ENCODE data around the gene ITPR2.

Gene ITPR2

GRCh38 chr12:26534071-26534470, 298.9 kb downstream of the ITPR2 start:
- DNase-seq (ENCODE audit: low read depth) = no peak
- no peak for TF ChIP-seq CTCF (conservative IDR thresholded peaks at IDR 0.05; ENCODE audit: low read depth, low read length)
- no peak overlapping the region for H3K4me3 ChIP-seq (ENCODE audit: low read length)

GRCh38 chr12:26533211-26533610, 299.8 kb downstream of the ITPR2 start:
- no peak for TF ChIP-seq CTCF (conservative IDR thresholded peaks at IDR 0.05; ENCODE audit: low read depth, low read length)
- H3K4me3 ChIP-seq (ENCODE audit: low read length) = no peak overlapping the region

GRCh38 chr12:26530461-26530860, 302.5 kb downstream of the ITPR2 start:
- TF ChIP-seq CTCF (conservative IDR thresholded peaks at IDR 0.05; ENCODE audit: low read depth, low read length) = no peak

More at GRCh38 chr12:26533211-26533610, 299.8 kb downstream of the ITPR2 start:
- DNase-seq (ENCODE audit: low read depth) = no peak

GRCh38 chr12:26528943-26529342, 304.1 kb downstream of the ITPR2 start:
- H3K4me3 ChIP-seq (ENCODE audit: low read length) = no peak overlapping the region
- TF ChIP-seq CTCF (conservative IDR thresholded peaks at IDR 0.05; ENCODE audit: low read depth, low read length) = no peak
- no peak for DNase-seq (ENCODE audit: low read depth)

More at GRCh38 chr12:26530461-26530860, 302.5 kb downstream of the ITPR2 start:
- no peak for DNase-seq (ENCODE audit: low read depth)
- no peak overlapping the region for H3K4me3 ChIP-seq (ENCODE audit: low read length)

- H3K4me3 ChIP-seq (ENCODE audit: low read length) = no peak overlapping the region
- no peak for TF ChIP-seq CTCF (conservative IDR thresholded peaks at IDR 0.05; ENCODE audit: low read depth, low read length)
- DNase-seq (ENCODE audit: low read depth) = no peak
These were observed 305.3 kb downstream of the ITPR2 start for GRCh38 chr12:26527682-26528081.

- H3K4me3 ChIP-seq (ENCODE audit: low read length) = no peak overlapping the region
- DNase-seq (ENCODE audit: low read depth) = no peak
- peak; percentile 55 for TF ChIP-seq CTCF (conservative IDR thresholded peaks at IDR 0.05; ENCODE audit: low read depth, low read length)
These were observed 308.0 kb downstream of the ITPR2 start for GRCh38 chr12:26524862-26525465.

- no peak overlapping the region for H3K4me3 ChIP-seq (ENCODE audit: low read length)
- peak; percentile 100 for DNase-seq (ENCODE audit: low read depth)
- no peak for TF ChIP-seq CTCF (conservative IDR thresholded peaks at IDR 0.05; ENCODE audit: low read depth, low read length)
These were observed 309.3 kb downstream of the ITPR2 start for GRCh38 chr12:26523708-26524150.

Data from retinal pigment epithelial cell (primary cell).